ENCODE results near the gene ZFP36L1. TPM values are rescaled to one million over a fixed set of nuclear protein-coding genes. Genes with fewer than 3 reads are reported as not detected.

ZFP36L1 gene
- total RNA-seq, 1 experiment from 2014 or later: 304 TPM

DNA sequence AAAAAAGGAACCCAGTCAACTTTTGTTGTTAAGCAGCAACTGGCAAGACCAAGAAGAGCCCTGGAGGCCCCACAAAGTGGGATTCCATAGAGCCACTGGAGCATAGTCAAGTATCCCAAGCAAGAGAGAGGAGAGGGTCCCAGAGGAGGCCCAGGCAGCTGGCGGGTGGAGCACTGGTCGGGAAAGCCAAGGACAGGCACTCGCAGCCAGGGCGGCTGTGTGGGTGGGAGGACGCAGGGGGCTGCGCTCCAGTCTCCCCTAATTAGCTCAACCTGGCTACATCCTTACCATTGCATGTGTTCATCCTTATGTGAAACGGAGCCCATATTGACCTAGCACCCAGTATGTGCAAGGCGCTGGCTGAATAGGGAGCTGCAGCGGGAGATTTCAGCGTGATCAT, 18.3 kb upstream of the ZFP36L1 start (continued):
- no peak for TF ChIP-seq ZBTB33 (IDR thresholded peaks at IDR 0.05; ENCODE audit: extremely low read depth, insufficient replicate concordance, low read length)

DNA sequence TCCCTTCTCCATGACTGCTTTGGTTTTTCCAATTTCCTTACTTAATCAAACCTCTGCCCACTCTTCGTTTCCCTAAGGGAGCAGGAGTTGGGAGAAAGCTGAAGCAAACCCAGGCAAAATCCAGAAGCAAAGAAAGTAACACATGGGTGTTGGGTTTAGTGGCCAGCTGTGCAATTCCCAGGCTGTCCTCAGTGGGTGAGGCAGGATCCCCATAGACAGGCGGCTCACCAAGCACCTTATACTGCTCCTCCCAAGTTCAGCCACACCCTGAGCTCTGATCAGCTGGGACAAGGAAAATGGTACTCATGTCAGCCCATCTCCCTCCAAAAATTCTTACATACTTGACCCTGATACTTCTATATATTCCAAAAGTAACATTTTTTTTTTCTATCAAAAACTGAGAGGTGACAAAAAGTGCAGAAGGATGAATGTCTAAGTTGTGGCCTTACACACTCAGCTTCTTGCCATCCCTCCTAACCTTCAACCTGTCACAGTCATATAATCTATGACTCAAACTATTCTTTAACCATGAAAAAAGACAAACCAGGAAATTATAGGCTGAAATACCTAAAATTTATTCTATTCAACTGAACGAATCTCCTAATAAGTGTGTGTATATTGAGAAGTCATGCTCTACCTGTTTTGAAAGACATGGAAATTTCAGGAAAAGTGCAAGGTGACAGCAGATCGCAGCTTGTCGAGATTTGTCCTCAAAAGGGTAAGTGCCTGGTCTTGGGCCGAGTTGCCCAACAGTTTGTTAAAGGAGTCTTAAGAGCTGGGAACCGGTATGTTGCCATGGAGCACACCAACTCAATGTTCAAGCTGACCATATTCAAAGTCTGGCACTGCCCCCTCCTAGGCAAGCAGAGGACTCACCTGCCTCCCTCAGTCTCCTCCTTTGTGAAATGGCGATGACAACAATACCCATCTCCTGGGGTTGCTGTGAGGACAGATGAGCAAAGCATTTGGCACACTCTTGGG, 17.6 kb upstream of the ZFP36L1 start:
- Histone ChIP-seq H4K20me1 (ENCODE audit: insufficient read depth) (no peaks in the 10 kb centered on the region), H3K27ac (ENCODE audit: low read depth, low read length) (no peak overlapping the region), H3K4me1 (ENCODE audit: control insufficient read depth in 1 of 2, insufficient read depth in 2 of 2, low read length in 2 of 2) (peaks cover 47 to 50% of the 10 kb centered on the region in 2 experiments), H3K27me3 (ENCODE audit: insufficient read depth, low read length) (no peaks in the 10 kb centered on the region), H2AFZ (ENCODE audit: low read depth, low read length, poor library complexity, severe bottlenecking) (no peak overlapping the region), H3K9me3 (ENCODE audit: control insufficient read depth in 1 of 2, insufficient read depth in 1 of 2, low read depth in 1 of 2, low read length in 2 of 2) (no peaks in the 10 kb centered on the region), H3K36me3 (ENCODE audit: control insufficient read depth in 1 of 2, insufficient read depth in 2 of 2, low read length in 2 of 2) (no peaks in the 10 kb centered on the region), H3K79me2 (ENCODE audit: insufficient read depth, low read length) (no peaks in the 10 kb centered on the region), H3K9me2 (ENCODE audit: insufficient read depth) (no peaks in the 10 kb centered on the region), H3K4me3 (replicated peaks in 1 of 2; ENCODE audit: low read depth in 1 of 2, low read length in 2 of 2) (no peak overlapping the region), H3K9ac (ENCODE audit: low read length) (no peak overlapping the region), H3K4me2 (ENCODE audit: low read length) (no peak overlapping the region)
- ChIA-PET RAD21 (ENCODE audit: low non-redundant PET in 1 of 2, low total read pairs in 2 of 2, uncharacterized antibody in 2 of 2, unreplicated experiment in 2 of 2) (no interaction called here), POLR2A (interaction anchor here (0.9 to 12.3 kb wide), 3 partner anchors 9 to 20 kb away, joined by 3 to 120 read pairs (median 5); partner anchors contain the start of gene ZFP36L1), CTCF (no interaction called here)
- no TSS peak for BruUV-seq (replicated peaks)
- no peak for DNase-seq (ENCODE audit: low read depth, low spot score)
- ATAC-seq: no peak
- intact Hi-C loops (cut with micrococcal nuclease): loop anchor here (10.0 kb wide), 1 partner anchor 726 kb away; no protein-coding TSS in a partner anchor
- TF ChIP-seq ZNF274 (IDR thresholded peaks at IDR 0.05; ENCODE audit: low read depth, low read length) (no peak), SRF (IDR thresholded peaks at IDR 0.05; ENCODE audit: low read depth) (no peak), EZH2phosphoT487 (IDR thresholded peaks at IDR 0.05; ENCODE audit: borderline replicate concordance) (no peak), JUND (IDR thresholded peaks at IDR 0.05) (no peak), SP1 (IDR thresholded peaks at IDR 0.05; ENCODE audit: low read depth) (no peak), SIN3A (IDR thresholded peaks at IDR 0.05; ENCODE audit: low read depth) (no peak), ZBTB33 (IDR thresholded peaks at IDR 0.05; ENCODE audit: extremely low read depth, insufficient replicate concordance, low read length) (no peak), EGR1 (IDR thresholded peaks at IDR 0.05; ENCODE audit: low read depth) (no peak), POLR2AphosphoS5 (IDR thresholded peaks at IDR 0.05; ENCODE audit: low read depth, low read length) (no peak), RAD21 (IDR thresholded peaks at IDR 0.05; ENCODE audit: low read depth) (no peak), POLR2A (IDR thresholded peaks at IDR 0.05; ENCODE audit: borderline replicate concordance, extremely low read depth, insufficient read depth, insufficient read length) (no peak), CBX3 (IDR thresholded peaks at IDR 0.05; ENCODE audit: low read depth) (no peak), FOSL1 (IDR thresholded peaks at IDR 0.05; ENCODE audit: low read depth) (no peak), EZH2 (IDR thresholded peaks at IDR 0.05) (no peak), ZFX (IDR thresholded peaks at IDR 0.05) (no peak)
- TF ChIP-seq, protein P1, sequence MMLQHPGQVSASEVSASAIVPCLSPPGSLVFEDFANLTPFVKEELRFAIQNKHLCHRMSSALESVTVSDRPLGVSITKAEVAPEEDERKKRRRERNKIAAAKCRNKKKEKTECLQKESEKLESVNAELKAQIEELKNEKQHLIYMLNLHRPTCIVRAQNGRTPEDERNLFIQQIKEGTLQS (IDR thresholded peaks at IDR 0.05): no peak
